Kidney glomerular epithelial cell (primary cell): Measurements from ENCODE around the gene FER.
"Not testable (repeated sequence)": the region's sequence is repeated elsewhere in the genome, so short reads cannot be mapped to it uniquely, and the experiment has no call there.

Experiments
- DNase-seq: peaks from one replicate; lab custom pipeline; 2025; lab: John Stamatoyannopoulos, UW

Gene FER

GRCh38 chr5:108966910-108967309 lies 219.2 kb downstream of the FER start:
- no peak for DNase-seq

- no peak for DNase-seq
Observed at GRCh38 chr5:108974594-108974993, 226.9 kb downstream of the FER start.

- no peak for DNase-seq
Observed at GRCh38 chr5:108975697-108976096, 228.0 kb downstream of the FER start.

GRCh38 chr5:108983461-108984092 lies 235.9 kb downstream of the FER start:
- DNase-seq: no peak

- no peak for DNase-seq
Observed at GRCh38 chr5:108989761-108990392, 242.2 kb downstream of the FER start.

GRCh38 chr5:108992396-108993085 lies 244.8 kb downstream of the FER start:
- not testable (repeated sequence) for DNase-seq

GRCh38 chr5:108993440-108993839 lies 245.7 kb downstream of the FER start:
- DNase-seq: not testable (repeated sequence)

- DNase-seq: no peak
Observed at GRCh38 chr5:108997720-108998119, 250.0 kb downstream of the FER start.

GRCh38 chr5:108998216-108998615 lies 250.5 kb downstream of the FER start:
- DNase-seq: no peak

- DNase-seq: no peak
Observed at GRCh38 chr5:109003928-109004327, 256.2 kb downstream of the FER start.

GRCh38 chr5:109005297-109006009 lies 257.8 kb downstream of the FER start:
- no peak for DNase-seq

- DNase-seq: no peak
Observed at GRCh38 chr5:109006129-109006528, 258.4 kb downstream of the FER start.

- no peak for DNase-seq
Observed at GRCh38 chr5:109016300-109016699, 268.6 kb downstream of the FER start.

GRCh38 chr5:109022056-109022455 lies 274.4 kb downstream of the FER start:
- DNase-seq: no peak

GRCh38 chr5:109025729-109026128 lies 278.0 kb downstream of the FER start:
- not testable (repeated sequence) for DNase-seq

GRCh38 chr5:109027983-109028607 lies 280.4 kb downstream of the FER start:
- DNase-seq: no peak

- no peak for DNase-seq
Observed at GRCh38 chr5:109028608-109029299, 281.1 kb downstream of the FER start.

- DNase-seq: no peak
Observed at GRCh38 chr5:109029847-109030246, 282.1 kb downstream of the FER start.

GRCh38 chr5:109030360-109031143 lies 282.9 kb downstream of the FER start:
- DNase-seq: no peak

- no peak for DNase-seq
Observed at GRCh38 chr5:109034306-109034705, 286.6 kb downstream of the FER start.

GRCh38 chr5:109035436-109035835 lies 287.7 kb downstream of the FER start:
- DNase-seq: no peak
